Activated T-helper 17 cell treated with anti-CD3 and anti-CD28 coated beads, Interleukin-2, amount 50 U/mL, for 72 hours (primary cell): ENCODE data around the gene CR1. TPM values are rescaled to one million over a fixed set of nuclear protein-coding genes. Genes with fewer than 3 reads are reported as not detected.
A peak's percentile ranks its signal among the peaks of the same experiment; 100 is the strongest.
"Not testable (repeated sequence)": the region's sequence is repeated elsewhere in the genome, so short reads cannot be mapped to it uniquely, and the experiment has no call there.

Source experiments
- ATAC-seq: fragments of 150-1000 bp; cut with Tn5 transposase; replicated peaks from 2 replicates; pipeline ENCODE4 v1.10.0; 2021; ENCODE audit warnings: mild to moderate bottlenecking, moderate library complexity
- H3K27ac Mint-ChIP-seq: one replicate; pipeline ENCODE4 v1.8.0; 2022; ENCODE audit warnings: mixed read lengths
- H3K27me3 Mint-ChIP-seq: one replicate; pipeline ENCODE4 v1.8.0; 2022; ENCODE audit warnings: mixed read lengths
- H3K36me3 Mint-ChIP-seq: one replicate; pipeline ENCODE4 v1.8.0; 2022; ENCODE audit warnings: low read depth, mild to moderate bottlenecking, mixed read lengths
- H3K4me1 Mint-ChIP-seq: one replicate; pipeline ENCODE4 v1.8.0; 2022; ENCODE audit warnings: mixed read lengths
- H3K4me3 Mint-ChIP-seq: one replicate; pipeline ENCODE4 v1.8.0; 2022; ENCODE audit warnings: mild to moderate bottlenecking, mixed read lengths
- H3K9me3 Mint-ChIP-seq: one replicate; pipeline ENCODE4 v1.8.0; 2022; ENCODE audit warnings: mixed read lengths
- total RNA-seq, 2 donors: library from RNA; stranded (reverse); gene quantifications; one replicate each; pipeline ENCODE4 v1.2.3, GENCODE V29; 2022

Gene CR1
- total RNA-seq, 2 donors from 2014 or later = 0.17 to 0.19 TPM

DNA sequence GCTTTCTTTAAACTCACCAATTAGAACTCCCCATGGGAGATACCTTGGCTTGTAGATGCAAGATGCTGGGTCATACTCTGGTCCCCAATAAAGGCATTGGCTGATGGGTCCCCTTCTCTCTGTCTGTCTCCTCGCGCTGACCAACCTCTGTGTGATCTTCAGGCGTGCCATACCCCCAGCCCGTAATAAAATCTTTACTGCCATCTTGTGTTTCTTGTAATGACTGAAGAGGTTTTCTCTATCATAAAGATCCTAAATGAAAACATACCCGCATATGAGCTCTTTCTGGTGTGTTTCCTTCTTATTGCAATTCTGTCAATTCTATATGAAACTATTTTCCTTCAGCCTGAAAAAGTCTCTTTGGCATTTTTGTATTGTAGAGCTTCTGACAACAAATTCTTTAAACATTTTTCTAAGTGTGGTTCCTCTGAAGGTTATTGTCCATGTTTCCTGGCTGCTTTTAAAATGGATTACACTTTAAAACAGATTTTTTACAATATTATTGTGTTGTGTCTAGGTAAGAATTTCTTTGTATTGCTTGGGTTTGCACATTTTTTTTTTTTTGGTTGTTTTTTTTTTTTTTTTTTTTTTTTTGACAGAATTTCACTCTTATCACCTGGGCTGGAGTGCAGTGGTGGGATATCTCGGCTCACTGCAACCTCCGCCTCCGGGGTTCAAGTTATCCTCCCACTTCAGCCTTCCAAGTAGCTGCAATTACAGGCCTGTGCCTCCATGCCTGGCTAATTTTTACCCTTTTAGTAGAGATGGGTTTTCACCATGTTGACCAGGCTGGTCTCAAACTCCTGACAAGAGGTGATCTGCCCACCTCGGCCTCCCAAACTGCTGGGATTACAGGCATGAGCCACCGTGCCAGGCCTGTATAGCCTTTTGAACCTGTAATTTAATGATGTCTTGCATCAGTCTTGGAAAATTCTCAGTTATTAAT lies 24.7 kb downstream of the CR1 start:
- H3K27ac Mint-ChIP-seq, H3K36me3 Mint-ChIP-seq, H3K9me3 Mint-ChIP-seq, ATAC-seq, H3K4me1 Mint-ChIP-seq, H3K4me3 Mint-ChIP-seq, H3K27me3 Mint-ChIP-seq: not testable (repeated sequence)

DNA sequence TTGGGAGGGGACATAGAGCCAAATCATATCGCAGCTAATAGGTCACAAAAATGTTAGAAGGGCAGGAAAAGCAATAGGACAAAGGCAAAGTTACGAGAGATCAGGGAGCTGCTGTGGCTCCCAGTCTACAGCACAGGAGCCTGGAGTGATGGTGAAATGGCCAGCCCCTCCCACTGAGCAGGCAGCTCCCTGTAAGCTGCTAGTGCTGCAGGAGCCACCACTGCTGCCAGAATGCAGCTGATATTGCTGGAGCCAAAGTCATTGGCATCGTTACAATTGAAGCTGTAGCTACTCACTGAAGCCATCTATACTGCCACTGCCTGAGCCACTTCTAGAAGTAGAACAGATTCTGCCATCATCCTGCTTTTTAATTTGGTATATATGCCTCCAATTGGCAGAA lies 29.3 kb downstream of the CR1 start:
- not testable (repeated sequence) for H3K27me3 Mint-ChIP-seq, H3K36me3 Mint-ChIP-seq, H3K4me3 Mint-ChIP-seq, ATAC-seq, H3K27ac Mint-ChIP-seq, H3K9me3 Mint-ChIP-seq, H3K4me1 Mint-ChIP-seq

DNA sequence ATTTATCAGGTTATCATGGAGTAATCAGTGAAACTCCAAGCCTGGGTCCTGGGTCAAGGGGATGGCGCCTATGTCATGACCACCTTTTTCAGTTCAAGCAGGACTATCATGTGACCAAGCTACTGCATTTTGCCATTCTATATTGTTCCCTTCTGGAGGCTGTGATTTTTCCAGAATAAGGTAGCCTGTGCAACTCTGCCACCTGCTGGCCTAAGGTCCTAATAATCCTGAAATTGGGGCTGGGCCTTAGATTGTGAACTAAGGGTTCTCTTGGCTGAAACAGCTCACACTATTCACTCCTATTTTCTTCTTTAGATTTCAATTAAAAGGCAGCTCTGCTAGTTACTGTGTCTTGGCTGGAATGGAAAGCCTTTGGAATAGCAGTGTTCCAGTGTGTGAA lies 32.4 kb downstream of the CR1 start:
- H3K36me3 Mint-ChIP-seq, H3K27me3 Mint-ChIP-seq, H3K4me3 Mint-ChIP-seq, H3K27ac Mint-ChIP-seq, H3K9me3 Mint-ChIP-seq, H3K4me1 Mint-ChIP-seq, ATAC-seq: not testable (repeated sequence)

DNA sequence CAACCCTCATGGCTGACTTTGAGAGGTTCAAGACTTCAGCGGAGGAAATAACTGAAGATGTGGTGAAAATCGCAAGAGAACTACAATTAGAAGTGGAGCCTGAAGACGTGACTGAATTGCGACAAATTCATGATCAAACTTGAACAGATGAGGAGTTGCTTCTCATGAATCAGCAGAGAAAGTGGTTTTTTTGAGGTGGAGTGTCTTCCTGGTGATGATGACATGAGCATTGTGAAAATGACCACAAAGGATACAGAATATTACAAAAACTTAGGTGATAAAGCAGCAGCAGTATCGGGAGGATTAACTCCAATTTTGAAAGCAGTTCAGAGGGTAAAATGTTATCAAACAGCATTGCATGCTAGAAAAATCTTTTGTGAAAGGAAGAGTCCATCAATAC lies 40.3 kb downstream of the CR1 start:
- ATAC-seq = peak; percentile 77
- H3K4me3 Mint-ChIP-seq, H3K27me3 Mint-ChIP-seq, H3K9me3 Mint-ChIP-seq, H3K27ac Mint-ChIP-seq, H3K4me1 Mint-ChIP-seq, H3K36me3 Mint-ChIP-seq: not testable (repeated sequence)

DNA sequence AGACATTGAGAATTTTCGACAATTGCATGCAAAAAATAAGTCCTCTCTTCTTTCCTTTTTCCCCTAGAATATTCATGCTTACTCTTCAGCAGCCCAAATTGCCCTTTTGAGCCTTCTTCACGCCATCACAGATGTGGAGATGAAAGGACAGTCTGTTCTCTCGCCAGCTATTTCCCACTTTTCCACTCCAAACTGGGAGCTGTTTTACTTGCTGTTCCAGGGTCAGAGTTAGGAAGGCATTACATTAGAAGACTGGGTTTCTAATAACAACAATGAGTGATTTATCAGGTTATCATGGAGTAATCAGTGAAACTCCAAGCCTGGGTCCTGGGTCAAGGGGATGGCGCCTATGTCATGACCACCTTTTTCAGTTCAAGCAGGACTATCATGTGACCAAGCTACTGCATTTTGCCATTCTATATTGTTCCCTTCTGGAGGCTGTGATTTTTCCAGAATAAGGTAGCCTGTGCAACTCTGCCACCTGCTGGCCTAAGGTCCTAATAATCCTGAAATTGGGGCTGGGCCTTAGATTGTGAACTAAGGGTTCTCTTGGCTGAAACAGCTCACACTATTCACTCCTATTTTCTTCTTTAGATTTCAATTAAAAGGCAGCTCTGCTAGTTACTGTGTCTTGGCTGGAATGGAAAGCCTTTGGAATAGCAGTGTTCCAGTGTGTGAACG lies 50.9 kb downstream of the CR1 start:
- not testable (repeated sequence) for H3K27ac Mint-ChIP-seq, H3K9me3 Mint-ChIP-seq, H3K36me3 Mint-ChIP-seq, H3K4me3 Mint-ChIP-seq, H3K4me1 Mint-ChIP-seq, ATAC-seq, H3K27me3 Mint-ChIP-seq

DNA sequence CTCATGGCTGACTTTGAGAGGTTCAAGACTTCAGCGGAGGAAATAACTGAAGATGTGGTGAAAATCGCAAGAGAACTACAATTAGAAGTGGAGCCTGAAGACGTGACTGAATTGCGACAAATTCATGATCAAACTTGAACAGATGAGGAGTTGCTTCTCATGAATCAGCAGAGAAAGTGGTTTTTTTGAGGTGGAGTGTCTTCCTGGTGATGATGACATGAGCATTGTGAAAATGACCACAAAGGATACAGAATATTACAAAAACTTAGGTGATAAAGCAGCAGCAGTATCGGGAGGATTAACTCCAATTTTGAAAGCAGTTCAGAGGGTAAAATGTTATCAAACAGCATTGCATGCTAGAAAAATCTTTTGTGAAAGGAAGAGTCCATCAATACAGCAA lies 58.9 kb downstream of the CR1 start:
- not testable (repeated sequence) for H3K4me3 Mint-ChIP-seq, H3K27ac Mint-ChIP-seq, H3K4me1 Mint-ChIP-seq, H3K27me3 Mint-ChIP-seq, H3K9me3 Mint-ChIP-seq, H3K36me3 Mint-ChIP-seq
- peak; percentile 83 for ATAC-seq

DNA sequence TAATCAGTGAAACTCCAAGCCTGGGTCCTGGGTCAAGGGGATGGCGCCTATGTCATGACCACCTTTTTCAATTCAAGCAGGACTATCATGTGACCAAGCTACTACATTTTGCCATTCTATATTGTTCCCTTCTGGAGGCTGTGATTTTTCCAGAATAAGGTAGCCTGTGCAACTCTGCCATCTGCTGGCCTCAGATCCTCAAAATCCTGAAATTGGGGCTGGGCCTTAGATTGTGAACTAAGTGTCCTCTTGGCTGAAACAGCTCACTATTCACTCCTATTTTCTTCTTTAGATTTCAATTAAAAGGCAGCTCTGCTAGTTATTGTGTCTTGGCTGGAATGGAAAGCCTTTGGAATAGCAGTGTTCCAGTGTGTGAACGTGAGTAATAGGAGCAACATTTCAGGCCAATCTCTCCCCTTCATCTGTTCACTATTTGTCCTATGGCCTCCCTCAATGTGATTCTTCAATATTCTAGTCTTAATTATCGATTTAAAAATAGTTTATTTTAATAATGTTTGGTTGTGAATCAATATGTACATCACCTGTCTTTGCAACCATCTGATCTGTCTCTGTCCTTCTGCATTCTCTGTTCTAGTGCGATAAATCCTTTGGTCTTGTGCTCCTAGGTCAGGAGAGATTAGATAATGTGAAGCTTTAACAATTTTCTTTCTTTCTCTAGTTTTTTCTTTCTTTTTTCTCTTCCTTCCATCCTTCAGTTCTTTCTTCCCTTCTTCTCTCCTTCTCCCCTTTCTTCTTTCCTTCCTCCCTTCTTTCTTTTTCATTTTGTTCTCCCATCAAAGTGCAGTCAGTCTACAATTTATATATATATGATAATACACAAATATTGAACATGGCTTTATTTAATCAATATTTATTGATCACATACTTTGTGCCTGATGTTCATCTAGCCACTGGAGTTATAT lies 69.8 kb downstream of the CR1 start:
- Mint-ChIP-seq H3K4me3 (no peak overlapping the region), H3K4me1 (no peaks in the 10 kb centered on the region), H3K27me3 (peaks cover 8% of the 10 kb centered on the region), H3K9me3 (no peaks in the 10 kb centered on the region), H3K27ac (no peak overlapping the region), H3K36me3 (peaks cover 6% of the 10 kb centered on the region)
- ATAC-seq = peak; percentile 39

DNA sequence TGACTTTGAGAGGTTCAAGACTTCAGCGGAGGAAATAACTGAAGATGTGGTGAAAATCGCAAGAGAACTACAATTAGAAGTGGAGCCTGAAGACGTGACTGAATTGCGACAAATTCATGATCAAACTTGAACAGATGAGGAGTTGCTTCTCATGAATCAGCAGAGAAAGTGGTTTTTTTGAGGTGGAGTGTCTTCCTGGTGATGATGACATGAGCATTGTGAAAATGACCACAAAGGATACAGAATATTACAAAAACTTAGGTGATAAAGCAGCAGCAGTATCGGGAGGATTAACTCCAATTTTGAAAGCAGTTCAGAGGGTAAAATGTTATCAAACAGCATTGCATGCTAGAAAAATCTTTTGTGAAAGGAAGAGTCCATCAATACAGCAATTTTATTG lies 76.0 kb downstream of the CR1 start:
- H3K4me1 Mint-ChIP-seq, H3K4me3 Mint-ChIP-seq, H3K9me3 Mint-ChIP-seq, H3K27ac Mint-ChIP-seq, H3K36me3 Mint-ChIP-seq: not testable (repeated sequence)
- H3K27me3 Mint-ChIP-seq = peaks cover 14% of the 10 kb centered on the region
- peak; percentile 82 for ATAC-seq

DNA sequence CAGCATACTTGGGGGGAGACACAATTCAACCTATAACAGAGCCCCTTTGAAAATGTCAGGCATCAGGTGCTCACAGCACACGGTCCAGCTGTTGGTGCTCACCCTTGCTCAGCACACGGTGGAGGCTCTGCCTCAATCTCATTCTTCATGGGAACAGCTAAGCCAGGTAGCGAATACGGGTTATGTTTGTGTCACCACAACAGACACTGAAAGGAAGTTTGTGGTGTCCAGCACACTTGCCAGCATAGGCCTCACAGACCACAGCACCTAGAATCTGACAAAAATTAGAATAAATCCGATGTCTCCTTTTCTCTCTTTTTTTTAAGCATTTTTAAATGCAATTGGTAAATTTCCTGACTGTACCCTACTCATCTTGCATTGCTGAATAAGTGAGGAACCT lies 77.1 kb downstream of the CR1 start:
- not testable (repeated sequence) for H3K4me1 Mint-ChIP-seq, H3K9me3 Mint-ChIP-seq, H3K27ac Mint-ChIP-seq, H3K36me3 Mint-ChIP-seq, H3K4me3 Mint-ChIP-seq
- H3K27me3 Mint-ChIP-seq = peaks cover 11% of the 10 kb centered on the region
- peak; percentile 24 for ATAC-seq

DNA sequence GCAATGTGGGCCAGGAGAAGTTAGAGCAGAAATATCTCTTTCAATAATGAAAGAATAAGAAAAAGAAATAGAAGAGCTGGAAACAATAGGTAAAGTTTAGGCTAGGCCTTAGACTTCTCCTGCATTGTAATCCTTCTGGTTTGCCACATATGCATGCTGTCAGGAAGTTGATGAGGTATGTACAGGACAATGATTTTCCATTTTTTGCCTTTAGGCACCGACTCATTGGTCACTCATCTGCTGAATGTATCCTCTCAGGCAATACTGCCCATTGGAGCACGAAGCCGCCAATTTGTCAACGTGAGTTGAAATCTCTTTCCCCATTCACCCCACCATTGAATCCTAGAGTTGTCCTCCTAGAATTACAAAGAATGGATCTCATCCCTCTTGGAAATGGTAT lies 79.4 kb downstream of the CR1 start:
- H3K4me1 Mint-ChIP-seq, H3K9me3 Mint-ChIP-seq, H3K36me3 Mint-ChIP-seq, ATAC-seq, H3K4me3 Mint-ChIP-seq, H3K27ac Mint-ChIP-seq: not testable (repeated sequence)
- H3K27me3 Mint-ChIP-seq = peaks cover 11% of the 10 kb centered on the region

DNA sequence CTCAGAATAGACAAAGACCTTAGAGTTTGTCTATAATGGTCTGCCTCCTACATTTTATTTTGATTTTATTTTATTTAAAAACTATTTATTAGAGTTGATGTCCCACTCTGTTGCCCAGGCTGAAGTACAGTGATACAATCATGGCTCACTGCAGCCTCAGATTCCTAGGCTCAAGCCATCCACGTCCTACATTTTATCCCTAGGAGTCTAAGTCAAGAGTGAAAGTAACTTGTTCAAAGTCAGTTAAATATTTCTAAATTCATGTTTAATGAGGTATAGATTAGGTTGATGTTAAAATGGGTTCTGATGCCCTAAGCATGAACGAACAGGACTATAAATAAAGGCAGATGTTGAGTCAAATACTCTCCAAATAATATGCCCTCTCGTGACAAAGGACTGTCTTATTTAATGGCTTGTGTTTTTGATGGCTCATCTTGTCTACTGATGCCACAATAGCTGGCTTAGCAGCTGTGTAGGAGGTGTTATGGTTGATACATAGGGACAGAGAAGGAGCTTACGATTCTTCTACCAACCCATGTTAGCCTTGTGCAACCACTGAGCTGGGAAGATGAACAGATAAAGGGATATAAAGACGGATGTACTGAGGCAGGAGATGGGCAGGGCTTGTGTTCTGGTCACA lies 83.0 kb downstream of the CR1 start:
- Mint-ChIP-seq H3K9me3 (no peaks in the 10 kb centered on the region), H3K4me3 (no peak overlapping the region), H3K27ac (no peak overlapping the region), H3K27me3 (peaks cover 10% of the 10 kb centered on the region), H3K36me3 (no peaks in the 10 kb centered on the region), H3K4me1 (no peaks in the 10 kb centered on the region)
- peak; percentile 23 for ATAC-seq

DNA sequence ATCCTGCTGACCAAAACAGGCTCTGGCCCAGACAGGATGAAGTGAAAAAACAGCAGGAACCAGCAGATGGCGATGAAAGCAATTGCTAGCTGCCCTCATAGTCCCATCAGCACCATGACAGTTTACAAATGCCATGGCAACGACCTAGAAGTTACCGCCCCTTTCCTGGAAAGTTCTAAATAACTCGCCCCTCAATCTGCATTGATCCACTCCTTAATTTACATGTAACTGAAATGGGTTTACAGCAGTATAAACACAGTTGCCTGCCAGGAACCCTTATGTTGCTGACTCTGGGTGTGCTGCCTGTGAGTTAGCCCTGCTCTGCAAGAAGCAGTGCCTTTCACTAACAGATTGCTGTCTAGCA lies 83.5 kb downstream of the CR1 start:
- peak; percentile 72 for ATAC-seq
- H3K27me3 Mint-ChIP-seq = peaks cover 10% of the 10 kb centered on the region
- no peaks in the 10 kb centered on the region for H3K9me3 Mint-ChIP-seq
- H3K4me1 Mint-ChIP-seq = no peaks in the 10 kb centered on the region
- no peaks in the 10 kb centered on the region for H3K36me3 Mint-ChIP-seq
- H3K27ac Mint-ChIP-seq = no peak overlapping the region
- no peak overlapping the region for H3K4me3 Mint-ChIP-seq

DNA sequence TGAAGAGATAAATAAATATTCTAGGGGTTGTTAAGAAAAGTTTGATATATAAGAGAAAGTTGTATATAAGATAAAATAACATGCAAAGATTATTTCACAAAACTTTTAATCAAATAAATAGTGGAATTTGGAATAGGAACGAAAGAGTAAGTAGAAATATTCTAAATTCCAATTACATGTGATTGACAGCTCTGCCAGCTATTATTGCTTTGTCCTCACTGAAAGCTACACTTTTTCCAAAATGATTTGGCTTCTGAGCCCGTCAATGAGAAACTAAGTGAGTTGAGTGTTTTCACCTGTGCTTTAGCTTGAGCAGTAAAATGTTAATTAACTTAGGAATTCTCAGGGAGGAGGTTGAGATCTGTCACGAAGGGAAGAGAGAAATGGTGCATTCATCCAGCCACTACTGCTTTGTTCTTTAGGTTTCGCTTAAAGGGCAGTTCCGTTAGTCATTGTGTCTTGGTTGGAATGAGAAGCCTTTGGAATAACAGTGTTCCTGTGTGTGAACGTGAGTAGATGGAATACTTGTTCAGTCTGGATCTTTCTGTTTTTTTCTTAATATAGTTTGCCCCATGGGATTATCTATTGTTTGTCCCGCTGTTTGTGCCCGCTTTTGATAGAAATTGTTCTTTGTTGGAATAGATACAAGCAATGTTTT lies 85.7 kb downstream of the CR1 start:
- no peak for ATAC-seq
- Mint-ChIP-seq H3K27me3 (peaks cover 6% of the 10 kb centered on the region), H3K4me3 (no peak overlapping the region), H3K36me3 (no peaks in the 10 kb centered on the region), H3K27ac (no peak overlapping the region), H3K4me1 (no peaks in the 10 kb centered on the region), H3K9me3 (no peaks in the 10 kb centered on the region)

DNA sequence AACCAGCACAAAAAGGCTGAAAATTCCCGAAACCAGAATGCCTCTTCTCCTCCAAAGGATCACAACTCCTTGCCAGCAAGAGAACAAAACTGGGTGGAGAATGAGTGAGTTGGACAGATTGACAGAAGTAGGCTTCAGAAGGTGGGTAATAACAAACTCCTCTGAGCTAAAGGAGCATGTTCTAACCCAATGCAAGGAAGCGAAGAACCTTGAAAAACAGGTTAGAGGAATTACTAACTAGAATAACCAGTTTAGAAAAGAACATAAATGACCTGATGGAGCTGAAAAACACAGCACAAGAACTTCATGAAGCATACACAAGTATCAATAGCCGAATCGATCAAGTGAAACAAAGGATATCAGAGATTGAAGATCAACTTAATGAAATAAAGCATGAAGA lies 93.5 kb downstream of the CR1 start:
- H3K27ac Mint-ChIP-seq, H3K4me1 Mint-ChIP-seq, H3K9me3 Mint-ChIP-seq, H3K4me3 Mint-ChIP-seq, H3K36me3 Mint-ChIP-seq, ATAC-seq: not testable (repeated sequence)
- peaks cover 27% of the 10 kb centered on the region for H3K27me3 Mint-ChIP-seq
